NCI-H82 treated with DMSO at 0.1 percent for 48 hours (cell line): ENCODE data around the gene C21orf91.
"Not testable (repeated sequence)": the region's sequence is repeated elsewhere in the genome, so short reads cannot be mapped to it uniquely, and the experiment has no call there.

Experiments used
- DNase-seq: peaks from one replicate; lab custom pipeline; 2025; ENCODE audit not compliant: unreplicated experiment; lab: John Stamatoyannopoulos, UW

C21orf91 gene

DNA sequence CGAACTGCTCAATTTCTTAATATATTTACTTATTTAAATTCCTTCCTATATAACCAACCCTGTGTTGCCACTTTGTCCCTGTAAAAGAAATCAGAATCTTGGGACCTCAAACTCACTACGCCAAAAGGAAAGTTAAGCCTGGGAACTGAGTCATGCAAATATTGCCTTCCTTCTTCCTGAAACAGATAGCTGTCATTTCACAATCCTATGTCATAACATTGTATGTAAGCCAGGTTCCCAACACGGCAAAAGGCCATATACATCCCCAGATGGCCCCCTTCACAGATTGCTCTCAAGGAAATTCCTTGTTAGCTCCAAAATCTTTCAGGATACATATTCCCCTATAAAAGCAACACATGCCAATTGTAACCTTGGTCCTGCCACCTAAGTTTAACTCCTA is 39.7 kb downstream of the C21orf91 start:
- DNase-seq: no peak

DNA sequence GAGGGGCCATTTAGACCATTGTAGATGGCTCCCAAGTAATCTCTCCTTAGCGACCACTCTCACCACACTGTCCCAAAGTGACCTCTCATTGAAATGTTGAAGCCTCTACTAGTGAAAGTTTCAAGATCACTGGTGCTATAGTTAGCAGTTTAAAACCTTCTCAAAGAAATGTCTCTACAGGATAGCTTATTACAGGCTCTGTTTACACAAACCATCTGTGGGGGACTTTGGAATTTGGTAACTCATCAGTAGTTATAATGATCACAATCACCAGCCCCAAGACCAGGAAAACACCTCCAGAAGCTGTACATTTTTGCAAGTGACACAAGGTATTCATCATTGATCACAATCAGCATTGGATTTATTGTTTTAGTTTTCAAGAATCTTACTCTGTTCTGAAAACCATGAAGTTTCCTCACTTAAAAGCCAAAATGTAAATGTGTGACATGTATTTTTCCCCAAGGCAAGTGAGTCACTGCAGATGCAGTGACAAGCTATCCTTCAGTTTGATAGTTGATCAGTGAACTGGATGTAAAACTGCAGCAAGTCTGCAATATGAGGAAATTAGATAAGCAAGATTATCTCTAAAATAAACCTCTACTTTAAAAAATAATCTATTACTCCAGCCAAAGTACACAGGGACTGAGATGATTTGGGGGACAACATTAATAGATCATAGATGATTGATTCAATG is 41.9 kb downstream of the C21orf91 start:
- no peak for DNase-seq

DNA sequence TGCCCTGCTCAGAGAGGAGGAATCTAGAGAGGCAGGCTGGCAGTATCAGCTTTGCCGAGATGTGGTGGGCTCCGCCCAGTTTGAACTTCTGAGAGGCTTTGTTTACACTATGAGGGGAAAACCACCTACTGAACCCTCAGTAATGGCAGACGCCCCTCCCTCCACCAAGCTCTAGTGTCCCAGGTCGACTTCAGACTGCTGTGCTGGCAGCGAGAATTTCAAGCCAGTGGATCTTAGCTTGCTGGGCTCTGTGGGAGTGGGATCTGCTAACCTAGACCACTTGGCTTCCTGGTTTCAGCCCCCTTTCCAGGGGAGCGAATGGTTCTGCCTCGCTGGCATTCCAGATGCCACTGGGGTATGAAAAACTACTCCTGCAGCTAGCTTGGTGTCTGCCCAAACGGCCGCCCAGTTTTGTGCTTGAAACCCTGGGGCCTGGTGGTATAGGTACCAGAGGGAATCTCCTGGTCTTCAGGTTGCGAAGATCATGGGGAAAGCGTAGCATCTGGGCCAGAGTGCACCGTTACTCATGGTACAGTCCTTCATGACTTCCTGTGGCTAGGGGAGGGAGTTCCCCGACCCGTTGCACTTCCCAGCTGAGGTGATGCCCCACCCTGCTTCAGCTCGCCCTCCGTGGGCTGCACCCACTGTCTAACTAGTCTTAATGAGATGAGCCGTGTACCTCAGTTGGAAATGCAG is 43.6 kb downstream of the C21orf91 start:
- DNase-seq: no peak

DNA sequence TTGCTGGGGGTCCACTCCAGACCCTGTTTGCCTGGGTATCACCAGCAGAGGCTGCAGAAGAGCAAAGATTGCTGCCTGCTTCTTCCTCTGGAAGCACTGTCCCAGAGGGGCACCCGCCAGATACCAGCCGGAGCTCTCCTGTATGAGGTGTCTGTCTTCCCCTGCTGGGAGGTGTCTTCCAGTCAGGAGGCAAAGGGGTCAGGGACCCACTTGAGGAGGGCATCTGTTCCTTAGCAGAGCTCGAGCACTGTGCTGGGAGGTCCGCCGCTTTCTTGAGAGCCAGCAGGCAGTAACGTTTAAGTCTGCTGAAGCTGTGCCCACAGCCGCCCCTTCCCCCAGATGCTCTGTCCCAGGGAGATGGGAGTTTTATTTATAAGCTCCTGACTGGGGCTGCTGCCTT is 44.1 kb downstream of the C21orf91 start:
- DNase-seq: not testable (repeated sequence)

DNA sequence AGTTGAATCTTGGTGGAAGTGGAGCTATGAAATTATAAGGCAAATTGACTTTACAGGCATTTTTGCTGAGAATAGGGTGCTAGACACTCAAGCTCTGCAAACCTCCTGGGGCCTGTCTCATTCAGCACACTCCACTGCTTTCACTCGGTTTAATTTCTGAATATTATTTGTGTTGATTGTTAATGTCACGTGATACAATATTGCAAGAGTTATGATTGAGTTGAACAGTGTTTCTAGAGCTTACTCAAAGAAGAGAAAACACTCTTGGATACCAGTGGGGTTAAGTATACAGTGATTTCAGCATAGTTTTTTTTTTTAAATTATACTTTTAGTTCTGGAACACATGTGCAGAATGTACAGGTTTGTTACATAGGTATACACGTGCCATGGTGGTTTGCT is 49.7 kb downstream of the C21orf91 start:
- DNase-seq: no peak

DNA sequence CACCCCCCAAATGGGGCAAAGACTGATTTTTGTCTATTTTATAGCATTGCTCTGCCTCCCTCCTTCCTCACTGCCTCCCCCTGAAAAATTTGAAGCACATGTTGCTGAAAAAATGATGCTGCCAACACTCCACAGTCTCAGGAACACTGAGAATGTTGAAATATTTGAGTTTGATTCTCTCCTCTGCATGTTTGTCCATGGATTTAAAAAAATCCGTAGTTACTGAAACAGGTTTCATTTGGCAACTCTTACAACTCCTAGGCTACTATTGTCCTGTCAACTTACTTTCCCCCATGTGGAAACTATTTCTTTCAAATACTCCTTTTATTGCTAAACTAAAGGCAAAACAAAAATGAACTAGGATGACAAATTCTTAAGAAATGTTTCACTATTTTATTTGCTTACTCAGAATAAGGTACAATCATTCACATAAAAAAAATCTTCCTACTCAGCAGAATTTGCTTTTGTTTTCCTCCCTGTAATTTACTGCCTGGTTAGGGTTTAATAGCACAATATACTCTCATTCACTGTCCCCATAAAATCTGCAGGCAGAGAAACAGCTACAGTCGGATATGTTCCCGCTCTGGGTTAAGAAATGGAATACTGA is 50.2 kb downstream of the C21orf91 start:
- DNase-seq: no peak

DNA sequence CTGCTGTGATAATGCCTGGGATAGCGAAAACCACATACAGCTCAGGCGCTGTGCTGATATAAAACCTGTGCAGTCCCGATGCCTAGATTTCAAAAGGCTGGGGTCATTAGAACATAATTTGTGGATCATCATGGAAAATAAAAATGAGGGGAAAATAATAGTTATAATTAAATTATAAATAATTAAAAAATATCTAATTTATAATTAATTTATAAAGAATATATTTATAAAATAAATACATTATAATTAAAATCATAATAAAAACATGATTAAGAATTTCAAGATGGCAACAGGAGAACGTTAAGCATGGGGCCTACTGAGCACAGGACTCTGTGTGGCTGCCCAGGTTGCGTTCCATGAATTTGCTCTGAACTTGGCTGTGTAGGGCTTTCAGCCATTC is 53.9 kb downstream of the C21orf91 start:
- no peak for DNase-seq

DNA sequence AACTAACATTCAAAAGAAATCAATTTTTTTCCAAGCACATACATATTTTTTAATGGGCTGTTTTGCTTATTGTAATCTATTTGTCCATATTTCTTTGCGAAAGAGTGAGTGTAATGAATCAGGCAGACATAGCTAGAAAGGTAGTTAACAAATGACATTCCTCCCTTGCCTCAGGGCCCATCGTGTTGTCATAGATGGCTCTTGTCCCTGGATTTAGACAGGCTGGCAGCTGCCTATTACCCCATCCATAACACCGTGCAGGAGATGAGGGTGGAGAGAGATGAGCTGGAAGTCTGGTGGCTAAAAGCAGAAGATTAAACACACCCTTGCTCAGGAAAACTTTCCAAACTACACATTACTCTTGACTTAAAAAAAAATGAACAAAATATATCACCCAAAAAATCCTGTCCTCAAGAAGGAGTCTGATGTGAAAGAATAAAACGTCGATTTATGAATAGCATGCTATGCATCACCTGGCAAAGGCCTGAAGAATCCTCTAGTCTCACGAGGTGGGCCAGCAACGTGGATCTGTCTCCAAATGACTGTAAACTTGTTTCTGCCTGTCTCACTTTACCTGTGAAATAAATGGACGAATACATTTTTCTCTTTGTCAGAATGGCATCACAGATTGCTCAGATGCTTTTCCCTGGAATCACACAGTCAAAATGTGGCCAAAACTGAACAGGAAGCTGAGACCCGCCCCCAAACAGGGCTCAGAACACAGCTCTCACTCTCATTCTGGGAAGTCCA is 55.7 kb downstream of the C21orf91 start:
- DNase-seq: no peak

DNA sequence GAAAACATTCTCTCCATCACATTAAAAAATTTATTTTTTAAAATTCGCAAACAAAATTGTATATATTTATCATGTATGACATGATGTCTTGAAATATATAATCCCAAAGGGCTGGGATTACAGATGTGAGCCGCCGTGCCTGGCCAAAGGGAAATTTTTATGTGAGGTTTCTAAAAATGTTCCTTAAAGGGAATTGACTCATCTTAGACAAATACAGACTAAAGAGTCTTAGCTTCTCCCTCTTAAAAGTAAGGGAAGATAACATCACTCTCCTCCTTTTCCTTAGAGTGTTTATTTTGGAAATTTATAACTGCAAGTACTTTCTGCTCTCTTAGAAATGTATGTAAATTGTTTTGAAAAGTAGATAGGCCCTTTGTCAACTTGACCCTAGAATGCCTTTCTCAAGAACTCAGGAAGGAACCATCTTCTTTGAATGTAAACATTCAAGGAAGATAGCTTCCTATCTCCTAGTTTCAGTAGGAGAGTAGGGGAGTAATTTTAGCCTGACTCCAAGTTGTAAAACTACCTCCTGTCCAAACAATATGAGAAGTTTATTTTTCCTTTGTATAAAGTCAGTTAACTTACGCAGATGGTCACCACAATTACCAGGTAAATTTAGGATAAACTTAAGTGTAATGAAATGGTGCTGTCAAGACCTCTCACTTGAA is 59.5 kb downstream of the C21orf91 start:
- DNase-seq: no peak

DNA sequence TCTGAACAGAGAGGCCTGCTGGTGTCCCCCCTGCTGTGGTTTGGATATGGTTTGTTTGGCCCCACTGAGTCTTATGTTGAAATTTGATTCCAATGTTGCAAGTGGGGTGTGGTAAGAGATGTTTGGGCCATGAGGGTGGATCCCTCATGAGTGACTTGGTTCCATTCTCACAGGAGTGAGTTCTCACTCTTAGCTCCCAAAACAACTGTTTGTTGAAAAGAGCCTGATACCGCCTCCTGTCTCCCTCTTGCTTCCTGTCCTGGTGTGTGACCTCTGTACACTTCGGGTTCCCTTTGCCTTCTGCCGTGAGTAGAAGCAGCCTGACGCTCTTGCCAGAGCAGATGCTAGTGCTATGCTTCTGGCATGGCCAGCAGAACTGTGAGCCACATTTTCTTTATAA is 60.5 kb downstream of the C21orf91 start:
- no peak for DNase-seq

DNA sequence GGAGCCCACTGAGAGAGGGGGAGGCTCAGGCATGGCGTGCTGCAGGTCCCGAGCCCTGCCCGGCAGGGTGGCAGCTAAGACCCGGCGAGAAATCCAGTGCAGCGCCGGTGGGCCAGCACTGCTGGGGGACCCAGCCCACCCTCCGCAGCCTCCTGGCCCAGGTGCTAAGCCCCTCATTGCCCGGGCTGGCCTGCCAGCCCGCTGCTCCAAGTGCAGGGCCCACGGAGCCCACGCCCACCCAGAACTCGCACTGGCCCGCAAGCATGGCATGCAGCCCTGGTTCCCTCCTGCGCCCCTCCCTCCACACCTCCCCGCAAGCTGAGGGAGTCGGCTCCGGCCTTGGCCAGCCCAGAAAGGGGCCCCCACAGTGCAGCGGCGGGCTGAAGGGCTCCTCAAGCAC is 61.5 kb downstream of the C21orf91 start:
- no peak for DNase-seq

DNA sequence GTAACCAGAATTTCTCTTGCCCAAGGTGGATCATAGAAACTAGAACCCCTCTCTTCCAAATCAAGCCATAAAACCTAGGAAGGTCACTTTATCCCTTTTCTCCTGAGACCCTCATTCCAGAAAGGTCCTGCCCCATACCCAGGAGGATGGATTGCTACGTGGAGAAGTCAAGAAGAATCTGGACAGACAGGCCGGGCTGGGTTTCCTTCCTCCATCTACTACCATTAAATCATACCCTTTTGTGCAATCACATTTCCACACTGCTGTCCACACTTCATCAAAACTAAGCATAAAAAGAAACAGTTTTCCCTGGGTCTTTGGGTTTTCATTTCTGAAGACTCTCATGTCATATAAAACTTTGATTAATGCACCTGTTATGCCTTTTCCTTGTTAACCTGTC is 65.4 kb downstream of the C21orf91 start:
- no peak for DNase-seq

DNA sequence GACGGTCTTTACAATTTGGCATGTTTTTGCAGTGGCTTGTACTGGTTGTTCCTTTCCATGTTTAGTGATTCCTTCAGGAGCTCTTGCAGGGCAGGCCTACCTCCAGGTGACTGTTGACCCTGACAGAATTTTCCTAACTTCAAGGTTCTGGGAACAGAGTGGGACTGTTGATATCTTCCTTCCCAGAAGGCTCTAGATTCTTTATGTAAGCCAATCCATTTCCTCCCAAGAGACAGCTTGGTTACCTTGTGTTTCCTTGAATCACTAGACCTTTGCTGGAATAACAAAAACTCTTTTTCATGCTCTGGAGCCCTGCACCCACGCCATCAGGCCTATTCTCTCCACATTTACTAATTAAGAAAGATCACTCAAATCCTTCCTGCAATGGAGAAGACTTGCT is 67.0 kb downstream of the C21orf91 start:
- no peak for DNase-seq

DNA sequence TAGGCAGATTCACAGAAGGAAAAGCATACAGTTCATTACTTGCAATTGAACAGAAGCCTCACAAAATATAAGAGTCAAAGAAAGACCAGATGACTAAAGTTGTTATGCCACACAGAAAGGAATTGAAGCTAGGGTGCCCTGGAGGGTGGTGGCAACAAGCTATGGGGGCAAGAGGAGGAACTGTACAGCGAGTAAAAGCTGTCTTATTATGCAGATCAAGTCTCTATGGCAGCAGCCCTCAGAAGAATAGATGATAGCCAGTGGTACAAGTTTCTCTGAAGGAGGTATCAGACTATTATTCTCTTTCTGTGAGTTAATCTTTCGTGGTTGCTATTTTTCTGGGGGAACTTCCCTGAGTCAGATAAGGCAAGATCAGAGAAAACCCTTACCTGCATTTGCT is 72.2 kb downstream of the C21orf91 start:
- DNase-seq: no peak

DNA sequence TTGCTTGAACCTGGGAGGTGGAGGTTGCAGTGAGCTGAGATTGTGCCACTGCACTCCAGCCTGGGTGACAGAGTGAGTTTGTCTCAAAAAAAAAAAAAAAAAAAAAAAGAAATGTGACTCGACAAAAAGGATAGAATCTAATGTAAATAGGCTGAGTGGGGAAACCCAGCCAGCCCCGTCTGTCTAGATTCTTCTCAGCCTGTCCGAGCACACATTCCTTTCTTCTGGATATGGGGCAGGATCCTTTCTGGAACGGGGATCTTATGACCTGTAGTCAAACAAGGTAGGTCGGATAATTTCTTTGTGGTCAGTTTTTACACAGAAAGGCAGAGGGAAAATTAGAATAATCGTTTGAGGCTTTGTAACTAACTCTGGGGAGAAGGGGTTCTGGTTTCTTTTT is 74.1 kb downstream of the C21orf91 start:
- DNase-seq: no peak

DNA sequence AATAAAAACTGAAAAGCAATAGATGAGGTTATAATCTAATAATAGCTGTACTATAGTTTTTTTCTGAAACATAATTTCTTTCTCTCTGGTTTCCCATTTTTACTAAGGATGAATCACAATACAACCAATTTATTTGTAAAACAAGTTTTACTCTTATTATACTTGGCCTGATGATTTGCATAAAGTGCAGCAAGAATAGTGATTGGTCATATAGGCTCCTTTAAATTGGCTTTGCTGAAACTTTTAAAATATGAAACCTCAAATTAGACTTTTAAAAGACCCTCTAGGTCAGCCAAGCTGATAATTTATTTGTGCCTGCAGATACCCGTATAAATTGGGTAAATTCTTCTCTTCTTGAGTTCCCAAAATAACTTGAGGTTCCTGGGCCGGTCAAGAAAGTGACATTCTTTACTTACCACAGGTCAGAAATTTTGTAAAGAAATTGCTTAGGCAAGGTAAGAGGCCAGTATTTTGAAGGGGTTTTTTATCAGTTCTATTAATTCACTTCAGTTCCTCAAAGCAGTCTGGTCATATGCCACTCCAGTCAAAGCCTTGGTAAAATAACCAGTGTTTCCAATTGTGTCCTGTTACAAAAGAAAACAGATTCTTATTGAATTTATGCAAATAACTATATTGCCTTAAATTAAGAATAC is 76.1 kb downstream of the C21orf91 start:
- no peak for DNase-seq

DNA sequence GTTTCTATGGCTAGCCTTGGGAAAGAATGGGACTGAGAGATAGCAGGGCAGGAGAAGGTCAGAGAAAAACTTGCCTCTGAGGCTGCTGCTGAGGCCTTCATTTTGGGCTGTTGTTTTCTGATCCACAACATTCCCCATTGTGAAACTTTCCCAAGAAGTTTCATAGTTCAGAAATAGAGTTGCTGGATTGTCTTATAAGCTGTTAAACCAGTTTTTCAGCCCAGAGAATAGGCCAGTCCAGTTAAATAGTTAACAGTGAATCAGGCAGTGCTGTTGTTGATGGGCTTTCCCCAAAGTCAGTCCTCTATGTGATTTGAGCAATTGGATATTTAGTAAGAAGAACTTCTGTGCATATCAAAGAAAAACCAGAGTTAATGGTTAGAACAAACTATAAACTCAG is 77.0 kb downstream of the C21orf91 start:
- DNase-seq: no peak
